ENCODE data around the gene AKAP6. TPM values are rescaled to one million over a fixed set of nuclear protein-coding genes. Genes with fewer than 3 reads are reported as not detected.

Gene AKAP6
- total and polyA plus RNA-seq, 5 donors from 2014 or later: 0.07 to 1.1 (median 0.47) TPM

DNA sequence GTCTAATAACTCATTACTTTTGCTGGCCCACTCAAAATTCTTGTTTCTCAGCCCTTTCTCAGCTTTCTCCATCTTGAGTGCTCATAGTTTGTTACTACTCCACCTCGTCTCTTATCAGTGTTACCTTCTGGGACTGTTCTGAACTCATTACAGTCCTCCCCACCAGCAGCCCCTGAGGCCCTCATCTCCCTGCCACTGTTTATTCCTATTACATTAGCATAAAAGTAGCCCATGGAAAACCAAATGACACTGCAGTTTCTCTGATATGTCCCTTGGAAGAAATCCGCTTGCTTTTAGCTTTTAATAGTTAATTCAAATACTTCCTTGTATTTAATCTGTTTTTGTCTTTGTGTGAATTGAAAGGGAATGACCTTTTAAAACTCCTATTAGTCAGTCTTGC, 7.6 kb downstream of the AKAP6 start:
- Histone ChIP-seq H3K4me1 (ENCODE audit: control insufficient read depth, insufficient read depth, low read length, poor library complexity, severe bottlenecking) (no peaks in the 10 kb centered on the region), H3K4me3 (ENCODE audit: low read depth, low read length) (no peak overlapping the region), H3K27ac (ENCODE audit: insufficient read depth, low read length, poor library complexity, severe bottlenecking) (no peak overlapping the region), H3K27me3 (ENCODE audit: control insufficient read depth, insufficient read depth, low read length) (no peaks in the 10 kb centered on the region), H3K36me3 (ENCODE audit: control insufficient read depth, insufficient read depth, low read length) (no peaks in the 10 kb centered on the region), H3K9me3 (ENCODE audit: control insufficient read depth in 2 of 2, low read length in 2 of 2) (no peaks in the 10 kb centered on the region)
- Mint-ChIP-seq H3K27me3 (no peaks in the 10 kb centered on the region), H3K4me3 (no peak overlapping the region), H3K4me1 (no peaks in the 10 kb centered on the region), H3K9me3 (peaks cover 0 to 1% (median 0%) of the 10 kb centered on the region in 7 donors), H3K27ac (no peak overlapping the region), H3K36me3 (no peaks in the 10 kb centered on the region)
- ATAC-seq (ENCODE audit: low read depth in 2 of 2) (no peak), DNase-seq (no peak)

DNA sequence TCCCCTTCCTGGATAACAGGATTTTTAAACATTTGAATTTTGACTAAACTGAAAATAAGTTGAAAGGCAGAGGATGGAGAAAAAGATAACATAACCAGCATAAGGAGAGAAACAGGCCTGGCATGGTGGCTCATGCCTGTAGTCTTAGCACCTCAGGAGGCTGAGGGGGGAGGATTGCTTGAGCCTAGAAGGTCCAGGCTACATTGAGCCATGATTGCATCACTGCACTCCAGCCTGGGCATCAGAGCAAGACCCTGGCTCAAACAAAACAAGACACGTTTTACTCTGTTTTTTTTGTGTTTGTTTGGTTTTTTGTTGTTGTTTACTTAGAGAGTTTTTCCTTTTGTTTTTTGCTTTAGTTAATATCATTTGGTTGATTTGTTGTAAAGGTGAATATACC, 8.7 kb downstream of the AKAP6 start:
- ATAC-seq (ENCODE audit: low read depth in 2 of 2) (no peak), DNase-seq (no peak)
- H3K36me3 ChIP-seq (ENCODE audit: control insufficient read depth, insufficient read depth, low read length): no peaks in the 10 kb centered on the region
- H3K9me3 ChIP-seq (ENCODE audit: control insufficient read depth in 2 of 2, low read length in 2 of 2): no peaks in the 10 kb centered on the region
- no peaks in the 10 kb centered on the region for H3K4me1 ChIP-seq (ENCODE audit: control insufficient read depth, insufficient read depth, low read length, poor library complexity, severe bottlenecking)
- Mint-ChIP-seq H3K4me1 (no peaks in the 10 kb centered on the region), H3K9me3 (peaks cover 0 to 1% (median 0%) of the 10 kb centered on the region in 7 donors), H3K36me3 (no peaks in the 10 kb centered on the region), H3K4me3 (no peak overlapping the region), H3K27me3 (peaks cover 8% of the 10 kb centered on the region), H3K27ac (no peak overlapping the region)
- H3K27me3 ChIP-seq (ENCODE audit: control insufficient read depth, insufficient read depth, low read length): no peaks in the 10 kb centered on the region
- no peak overlapping the region for H3K4me3 ChIP-seq (ENCODE audit: low read depth, low read length)
- H3K27ac ChIP-seq (ENCODE audit: insufficient read depth, low read length, poor library complexity, severe bottlenecking): no peak overlapping the region

DNA sequence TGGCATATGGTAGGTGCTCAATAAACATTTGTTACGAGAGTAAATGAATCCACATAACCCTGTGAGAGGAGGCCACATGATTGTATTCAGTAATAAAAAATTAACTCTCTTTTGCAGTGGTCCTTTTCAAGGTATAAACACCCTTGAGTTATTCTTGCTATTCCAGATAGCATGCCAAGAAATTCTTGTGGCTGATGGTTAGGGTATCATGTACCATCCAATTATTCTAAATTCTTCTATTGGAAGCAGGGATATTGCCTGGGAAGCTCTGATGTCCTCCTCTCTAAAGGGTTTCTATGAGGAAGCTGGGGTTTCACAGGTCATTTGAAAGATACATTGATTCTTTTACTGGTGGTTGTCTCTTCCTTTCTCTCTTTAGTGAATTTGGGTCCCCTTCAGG, 10.1 kb downstream of the AKAP6 start:
- H3K27me3 Mint-ChIP-seq: peaks cover 8% of the 10 kb centered on the region
- Histone ChIP-seq H3K27ac (ENCODE audit: insufficient read depth, low read length, poor library complexity, severe bottlenecking) (no peak overlapping the region), H3K36me3 (ENCODE audit: control insufficient read depth, insufficient read depth, low read length) (no peaks in the 10 kb centered on the region), H3K9me3 (ENCODE audit: control insufficient read depth in 2 of 2, low read length in 2 of 2) (no peaks in the 10 kb centered on the region), H3K4me3 (ENCODE audit: low read depth, low read length) (no peak overlapping the region), H3K27me3 (ENCODE audit: control insufficient read depth, insufficient read depth, low read length) (no peaks in the 10 kb centered on the region), H3K4me1 (ENCODE audit: control insufficient read depth, insufficient read depth, low read length, poor library complexity, severe bottlenecking) (no peaks in the 10 kb centered on the region)
- H3K27ac Mint-ChIP-seq: peak overlapping the region in 1 of 3 donors; percentile 21
- no peak overlapping the region for H3K4me3 Mint-ChIP-seq
- H3K9me3 Mint-ChIP-seq: peaks cover 0 to 1% (median 0%) of the 10 kb centered on the region in 7 donors
- no peak for DNase-seq
- ATAC-seq (ENCODE audit: low read depth in 2 of 2): no peak
- H3K4me1 Mint-ChIP-seq: no peaks in the 10 kb centered on the region
- no peaks in the 10 kb centered on the region for H3K36me3 Mint-ChIP-seq

DNA sequence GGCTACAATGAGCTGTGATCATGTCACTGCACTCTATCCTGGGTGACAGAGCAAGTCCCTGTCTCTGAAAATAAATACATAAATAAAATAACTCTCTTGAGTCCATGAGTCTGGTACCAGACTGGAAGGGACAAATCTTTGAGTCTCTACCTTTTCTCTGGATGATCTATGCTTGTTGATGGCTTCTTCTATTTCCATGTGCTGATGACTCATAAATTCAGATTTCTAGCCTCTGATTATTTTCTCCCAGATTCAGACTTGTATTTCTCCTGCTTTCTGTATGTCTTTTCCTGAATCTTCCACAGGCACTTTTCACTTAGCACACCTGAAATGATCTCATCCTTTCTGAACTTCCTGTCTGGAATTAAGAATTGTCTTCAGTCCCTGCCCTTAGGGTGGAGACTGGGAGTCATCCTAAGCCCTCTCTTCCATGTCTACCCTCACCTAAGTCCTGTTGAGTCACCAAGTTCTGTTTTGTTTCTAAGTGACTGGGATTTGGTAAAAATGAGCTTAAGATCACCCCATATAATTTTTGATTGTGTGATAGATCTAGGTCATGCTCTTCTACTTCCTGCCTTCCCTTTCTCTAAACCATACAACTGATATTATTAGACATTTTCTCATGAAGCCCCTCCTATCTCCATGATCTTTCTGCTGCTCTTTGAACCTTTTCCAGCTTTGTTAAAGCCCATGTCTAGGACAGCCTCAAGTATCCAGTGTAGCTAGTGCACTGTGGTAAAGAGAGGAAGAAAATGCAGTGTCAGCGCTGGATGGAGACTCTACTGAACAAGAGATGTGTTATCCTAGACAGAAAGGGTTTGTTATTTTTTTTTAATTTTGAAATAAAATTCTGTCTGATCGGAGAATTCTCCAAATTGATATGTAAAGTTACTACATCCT, 13.1 kb downstream of the AKAP6 start:
- no peaks in the 10 kb centered on the region for H3K9me3 Mint-ChIP-seq
- ATAC-seq (ENCODE audit: low read depth in 2 of 2): no peak
- H3K27me3 Mint-ChIP-seq: peaks cover 8% of the 10 kb centered on the region
- H3K27ac Mint-ChIP-seq: no peak overlapping the region
- H3K27ac ChIP-seq (ENCODE audit: insufficient read depth, low read length, poor library complexity, severe bottlenecking): no peak overlapping the region
- no peaks in the 10 kb centered on the region for H3K4me1 Mint-ChIP-seq
- no peaks in the 10 kb centered on the region for H3K27me3 ChIP-seq (ENCODE audit: control insufficient read depth, insufficient read depth, low read length)
- H3K4me3 Mint-ChIP-seq: no peak overlapping the region
- H3K4me3 ChIP-seq (ENCODE audit: low read depth, low read length): no peak overlapping the region
- no peak for DNase-seq
- no peaks in the 10 kb centered on the region for H3K9me3 ChIP-seq (ENCODE audit: control insufficient read depth in 2 of 2, low read length in 2 of 2)
- H3K4me1 ChIP-seq (ENCODE audit: control insufficient read depth, insufficient read depth, low read length, poor library complexity, severe bottlenecking): no peaks in the 10 kb centered on the region
- H3K36me3 ChIP-seq (ENCODE audit: control insufficient read depth, insufficient read depth, low read length): no peaks in the 10 kb centered on the region
- no peaks in the 10 kb centered on the region for H3K36me3 Mint-ChIP-seq

DNA sequence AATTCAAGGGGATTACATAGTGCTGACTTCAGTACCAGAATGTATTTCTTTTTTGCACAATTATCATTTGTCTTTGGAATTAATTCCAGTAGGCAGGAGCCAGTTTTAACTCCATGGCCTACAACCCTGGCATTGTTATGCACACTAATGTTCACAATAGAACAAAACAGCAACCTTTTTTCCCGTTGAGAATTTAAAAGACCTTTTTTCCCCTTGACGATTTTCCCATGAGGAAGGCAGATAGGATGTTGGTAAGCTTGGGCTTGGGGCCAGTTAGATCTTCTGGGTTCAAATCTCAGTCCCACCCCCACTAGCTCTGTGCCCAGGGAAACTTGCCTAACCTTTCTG, 13.7 kb downstream of the AKAP6 start:
- H3K4me1 ChIP-seq (ENCODE audit: control insufficient read depth, insufficient read depth, low read length, poor library complexity, severe bottlenecking): no peaks in the 10 kb centered on the region
- no peak overlapping the region for H3K4me3 ChIP-seq (ENCODE audit: low read depth, low read length)
- H3K9me3 ChIP-seq (ENCODE audit: control insufficient read depth in 2 of 2, low read length in 2 of 2): no peaks in the 10 kb centered on the region
- H3K27ac ChIP-seq (ENCODE audit: insufficient read depth, low read length, poor library complexity, severe bottlenecking): no peak overlapping the region
- ATAC-seq (ENCODE audit: low read depth in 2 of 2): no peak
- H3K27me3 Mint-ChIP-seq: peaks cover 8% of the 10 kb centered on the region
- no peaks in the 10 kb centered on the region for H3K9me3 Mint-ChIP-seq
- H3K27ac Mint-ChIP-seq: no peak overlapping the region
- no peaks in the 10 kb centered on the region for H3K36me3 ChIP-seq (ENCODE audit: control insufficient read depth, insufficient read depth, low read length)
- H3K36me3 Mint-ChIP-seq: no peaks in the 10 kb centered on the region
- peak overlapping the region in 1 of 4 donors; percentile 24 for H3K4me3 Mint-ChIP-seq
- no peaks in the 10 kb centered on the region for H3K27me3 ChIP-seq (ENCODE audit: control insufficient read depth, insufficient read depth, low read length)
- H3K4me1 Mint-ChIP-seq: no peaks in the 10 kb centered on the region
- DNase-seq: no peak

DNA sequence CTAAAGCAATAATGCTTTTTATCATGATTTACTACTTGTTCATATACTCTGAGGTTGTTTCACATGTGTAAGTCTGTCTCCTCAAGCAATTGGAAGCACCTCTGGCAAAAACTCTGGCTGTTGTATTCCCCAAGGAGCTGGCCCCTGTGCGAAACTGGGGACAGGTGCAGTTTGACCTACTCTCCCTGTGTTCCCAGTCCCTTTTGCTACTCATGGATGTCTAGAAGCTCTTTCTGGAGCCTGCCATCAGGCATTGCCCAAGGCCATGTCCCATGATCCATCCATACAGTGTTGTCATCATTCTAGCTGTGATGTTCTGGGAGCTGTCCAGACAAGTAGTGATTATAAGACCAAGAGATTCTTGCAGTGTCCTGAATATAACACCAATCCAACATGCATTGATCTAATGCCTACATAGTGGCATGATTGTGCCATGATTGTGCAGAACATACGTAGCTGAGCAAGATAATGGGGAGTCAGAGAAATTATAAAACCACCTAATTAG, 14.9 kb downstream of the AKAP6 start:
- H3K4me1 ChIP-seq (ENCODE audit: control insufficient read depth, insufficient read depth, low read length, poor library complexity, severe bottlenecking): no peaks in the 10 kb centered on the region
- Mint-ChIP-seq H3K9me3 (no peaks in the 10 kb centered on the region), H3K27ac (no peak overlapping the region), H3K4me3 (no peak overlapping the region), H3K4me1 (no peaks in the 10 kb centered on the region), H3K27me3 (peaks cover 8% of the 10 kb centered on the region), H3K36me3 (no peaks in the 10 kb centered on the region)
- H3K36me3 ChIP-seq (ENCODE audit: control insufficient read depth, insufficient read depth, low read length): no peaks in the 10 kb centered on the region
- H3K27me3 ChIP-seq (ENCODE audit: control insufficient read depth, insufficient read depth, low read length): no peaks in the 10 kb centered on the region
- ATAC-seq (ENCODE audit: low read depth in 2 of 2): no peak
- DNase-seq: no peak
- no peak overlapping the region for H3K4me3 ChIP-seq (ENCODE audit: low read depth, low read length)
- no peaks in the 10 kb centered on the region for H3K9me3 ChIP-seq (ENCODE audit: control insufficient read depth in 2 of 2, low read length in 2 of 2)
- no peak overlapping the region for H3K27ac ChIP-seq (ENCODE audit: insufficient read depth, low read length, poor library complexity, severe bottlenecking)

DNA sequence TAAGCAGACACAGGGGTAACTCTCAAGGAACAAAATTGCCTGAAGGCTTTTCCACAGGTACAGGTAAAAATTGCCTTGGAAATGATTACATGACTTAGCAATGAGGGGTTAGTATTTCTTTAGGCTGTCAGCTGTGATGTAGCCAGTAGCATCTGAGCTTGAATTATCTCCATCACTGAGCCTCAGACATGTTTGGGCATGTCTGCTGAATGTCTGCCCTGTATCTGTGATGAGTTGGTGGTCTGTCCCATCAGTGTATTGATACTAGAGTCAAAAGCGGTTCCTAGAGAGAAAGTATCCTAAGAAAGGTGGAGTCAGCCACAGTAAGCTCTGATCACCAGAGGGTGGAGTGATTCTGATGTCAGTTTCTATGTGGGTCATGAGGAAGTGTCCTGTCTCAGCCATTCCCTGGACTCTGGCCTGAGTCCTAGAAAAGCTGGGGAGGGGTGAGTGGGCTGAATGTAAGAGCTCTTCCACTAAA, 16.3 kb downstream of the AKAP6 start:
- Mint-ChIP-seq H3K4me1 (no peaks in the 10 kb centered on the region), H3K4me3 (no peak overlapping the region), H3K9me3 (no peaks in the 10 kb centered on the region), H3K36me3 (no peaks in the 10 kb centered on the region), H3K27ac (no peak overlapping the region), H3K27me3 (peaks cover 8% of the 10 kb centered on the region)
- no peaks in the 10 kb centered on the region for H3K4me1 ChIP-seq (ENCODE audit: control insufficient read depth, insufficient read depth, low read length, poor library complexity, severe bottlenecking)
- no peak overlapping the region for H3K27ac ChIP-seq (ENCODE audit: insufficient read depth, low read length, poor library complexity, severe bottlenecking)
- no peak overlapping the region for H3K4me3 ChIP-seq (ENCODE audit: low read depth, low read length)
- no peaks in the 10 kb centered on the region for H3K9me3 ChIP-seq (ENCODE audit: control insufficient read depth in 2 of 2, low read length in 2 of 2)
- ATAC-seq (ENCODE audit: low read depth in 2 of 2): no peak
- no peaks in the 10 kb centered on the region for H3K27me3 ChIP-seq (ENCODE audit: control insufficient read depth, insufficient read depth, low read length)
- no peak for DNase-seq
- no peaks in the 10 kb centered on the region for H3K36me3 ChIP-seq (ENCODE audit: control insufficient read depth, insufficient read depth, low read length)

DNA sequence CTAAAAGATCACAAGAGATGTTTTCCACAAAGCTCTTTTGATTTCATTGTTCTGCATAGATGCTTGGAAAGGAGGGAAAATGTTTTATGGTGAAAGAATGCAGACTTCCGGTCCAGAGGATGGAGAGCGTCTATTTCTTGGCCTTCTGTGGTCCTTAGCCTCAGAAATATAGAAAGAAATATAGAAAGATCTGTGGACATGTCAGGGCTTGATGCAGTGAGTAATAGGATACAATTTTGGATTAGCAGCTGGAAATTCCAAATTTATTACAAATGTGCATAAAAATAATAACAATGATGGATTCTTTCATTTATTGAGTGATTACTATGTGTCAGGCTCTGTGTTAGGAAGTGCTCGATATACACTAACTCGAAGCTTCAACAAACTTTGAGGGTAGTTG, 20.2 kb downstream of the AKAP6 start:
- H3K36me3 ChIP-seq (ENCODE audit: control insufficient read depth, insufficient read depth, low read length): no peaks in the 10 kb centered on the region
- Mint-ChIP-seq H3K27me3 (no peaks in the 10 kb centered on the region), H3K36me3 (no peaks in the 10 kb centered on the region), H3K4me1 (no peaks in the 10 kb centered on the region), H3K27ac (no peak overlapping the region), H3K9me3 (peaks cover 0 to 1% (median 0%) of the 10 kb centered on the region in 7 donors), H3K4me3 (no peak overlapping the region)
- no peaks in the 10 kb centered on the region for H3K27me3 ChIP-seq (ENCODE audit: control insufficient read depth, insufficient read depth, low read length)
- DNase-seq (no peak), ATAC-seq (ENCODE audit: low read depth in 2 of 2) (no peak)
- H3K27ac ChIP-seq (ENCODE audit: insufficient read depth, low read length, poor library complexity, severe bottlenecking): no peak overlapping the region
- H3K4me1 ChIP-seq (ENCODE audit: control insufficient read depth, insufficient read depth, low read length, poor library complexity, severe bottlenecking): no peaks in the 10 kb centered on the region
- H3K9me3 ChIP-seq (ENCODE audit: control insufficient read depth in 2 of 2, low read length in 2 of 2): no peaks in the 10 kb centered on the region
- H3K4me3 ChIP-seq (ENCODE audit: low read depth, low read length): no peak overlapping the region

All from CD4-positive, CD25-positive, alpha-beta regulatory T cell (primary cell).